HL-60/S4 treated with phorbol 12-myristate 13-acetate at 8.2 ng/mL for 4 days and 3 days (cell line): ENCODE data around the gene PRPF38A.

Experiments
- in situ Hi-C: fragments of 300-500 bp; cut with MboI; formaldehyde crosslinking; loops from 2 replicates; pipeline ENCODE4 v1.15.0; 2022; ENCODE audit warnings: low sequenced_read_pairs

PRPF38A gene

DNA sequence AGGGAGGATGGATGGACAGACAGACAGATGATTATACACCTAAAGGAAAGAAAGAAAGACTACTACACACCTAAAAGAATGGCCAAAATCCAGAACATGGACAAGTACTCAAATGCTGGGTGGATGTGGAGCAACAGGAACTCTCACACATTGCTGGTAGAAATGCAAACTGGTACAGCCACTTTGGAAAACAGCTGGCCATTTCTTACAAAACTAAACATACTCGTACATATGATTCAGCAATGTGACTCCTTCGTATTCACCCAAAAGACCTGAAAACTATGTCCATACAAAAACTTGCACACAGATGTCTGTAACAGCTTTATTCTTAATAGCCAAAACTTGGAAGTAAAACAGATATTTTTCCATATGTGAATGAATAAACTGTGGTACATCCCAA is 51.3 kb downstream of the PRPF38A start:
- in situ Hi-C loops = no loop called here

DNA sequence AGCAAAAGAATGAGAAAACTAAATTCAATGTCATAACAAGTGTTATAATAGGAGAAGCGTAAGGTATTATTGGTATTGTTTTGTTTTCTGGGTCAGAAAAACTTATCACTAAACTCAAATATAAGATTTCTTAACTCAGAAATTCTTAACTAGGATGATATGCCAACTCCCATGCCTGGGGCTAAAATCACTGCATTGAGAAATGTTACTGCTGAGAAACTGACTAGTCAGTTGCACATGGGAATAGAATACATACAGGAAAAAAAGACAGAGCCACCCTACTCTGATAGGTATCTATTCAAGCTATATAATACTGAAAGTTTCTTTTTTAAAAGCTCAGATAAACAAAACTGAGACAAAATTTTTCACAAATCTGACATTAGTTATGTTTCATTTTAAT is 56.3 kb downstream of the PRPF38A start:
- in situ Hi-C loops = no loop called here

DNA sequence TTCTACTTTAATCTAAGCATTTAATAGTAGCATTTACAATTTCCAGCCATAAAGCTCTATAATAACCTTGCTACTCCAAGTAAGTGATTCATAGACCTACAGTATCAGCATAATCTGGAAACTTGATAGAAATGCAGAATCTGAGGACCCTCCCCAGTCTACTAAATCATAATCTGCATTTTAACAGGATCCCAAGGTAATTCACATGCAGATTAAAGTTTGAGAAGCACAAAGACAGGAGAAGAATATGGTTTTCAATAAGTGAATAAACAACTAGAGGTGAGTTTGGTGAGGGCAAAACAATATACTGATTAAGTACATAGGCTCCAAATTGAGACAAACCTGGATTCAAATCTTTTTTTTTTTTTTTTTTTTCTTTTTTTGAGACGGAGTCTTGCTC is 57.4 kb downstream of the PRPF38A start:
- in situ Hi-C loops = no loop called here

DNA sequence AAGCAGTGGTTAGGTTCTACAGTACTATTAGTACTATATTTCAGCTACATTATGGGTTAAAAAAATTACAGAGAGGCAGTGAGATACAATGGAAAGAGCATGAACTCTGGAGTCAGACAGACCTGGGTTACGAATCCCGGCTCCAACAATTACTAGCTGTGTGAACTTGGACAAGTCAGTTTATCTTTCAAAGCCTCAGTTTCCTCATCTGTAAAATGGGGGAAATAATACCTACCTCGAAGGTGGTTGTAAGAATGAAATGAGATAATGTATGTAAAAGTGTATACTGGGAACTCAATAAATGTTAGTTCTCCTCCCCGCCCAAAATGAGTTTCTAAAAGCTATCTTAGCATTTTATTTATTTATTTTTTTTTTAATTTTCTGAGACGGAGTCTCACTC is 59.5 kb downstream of the PRPF38A start:
- in situ Hi-C loops = no loop called here

- in situ Hi-C loops = no loop called here
Measured at GRCh38 chr1:52469108-52469507, 64.7 kb downstream of the PRPF38A start.
